Chondrocyte (in vitro differentiated cells): ENCODE measurements around the gene SPG7. TPM values are rescaled to one million over a fixed set of nuclear protein-coding genes. Genes with fewer than 3 reads are reported as not detected.

Experiments used
- DNase-seq: peaks from one replicate; pipeline ENCODE4 v3.0.0; 2021; ENCODE audit warnings: mixed read lengths, low spot score
- H3K27ac Mint-ChIP-seq: one replicate; pipeline ENCODE4 v1.8.0; 2021; ENCODE audit warnings: mild to moderate bottlenecking, moderate library complexity, mixed read lengths; ENCODE audit not compliant: unreplicated experiment
- H3K27me3 Mint-ChIP-seq: 2 replicates; pipeline ENCODE4 v1.8.0; 2021; ENCODE audit warnings: low read depth, mixed read lengths
- H3K36me3 Mint-ChIP-seq: 2 replicates; pipeline ENCODE4 v1.8.0; 2021; ENCODE audit warnings: low read depth, mixed read lengths
- H3K4me1 Mint-ChIP-seq: 2 replicates; pipeline ENCODE4 v1.8.0; 2021; ENCODE audit warnings: low read depth, mild to moderate bottlenecking, mixed read lengths
- H3K4me3 Mint-ChIP-seq: one replicate; pipeline ENCODE4 v1.8.0; 2021; ENCODE audit warnings: mild to moderate bottlenecking, moderate library complexity, mixed read lengths; ENCODE audit not compliant: unreplicated experiment
- H3K9me3 Mint-ChIP-seq: 2 replicates; pipeline ENCODE4 v1.8.0; 2021; ENCODE audit warnings: low read depth, mixed read lengths
- total RNA-seq: library from RNA; stranded (reverse); gene quantifications from 3 replicates; pipeline ENCODE4 v1.2.1, GENCODE V29; 2021
- TF ChIP-seq, protein P1 (sequence below): fragments of 200-600 bp; sonication (generic); IDR thresholded peaks from 2 replicates; pipeline ENCODE4 v1.5.0; 2021; ENCODE audit warnings: antibody characterized with exemption, mild to moderate bottlenecking, moderate library complexity

The SPG7 gene
- total RNA-seq, 1 donor from 2014 or later: 87.6 TPM

DNA sequence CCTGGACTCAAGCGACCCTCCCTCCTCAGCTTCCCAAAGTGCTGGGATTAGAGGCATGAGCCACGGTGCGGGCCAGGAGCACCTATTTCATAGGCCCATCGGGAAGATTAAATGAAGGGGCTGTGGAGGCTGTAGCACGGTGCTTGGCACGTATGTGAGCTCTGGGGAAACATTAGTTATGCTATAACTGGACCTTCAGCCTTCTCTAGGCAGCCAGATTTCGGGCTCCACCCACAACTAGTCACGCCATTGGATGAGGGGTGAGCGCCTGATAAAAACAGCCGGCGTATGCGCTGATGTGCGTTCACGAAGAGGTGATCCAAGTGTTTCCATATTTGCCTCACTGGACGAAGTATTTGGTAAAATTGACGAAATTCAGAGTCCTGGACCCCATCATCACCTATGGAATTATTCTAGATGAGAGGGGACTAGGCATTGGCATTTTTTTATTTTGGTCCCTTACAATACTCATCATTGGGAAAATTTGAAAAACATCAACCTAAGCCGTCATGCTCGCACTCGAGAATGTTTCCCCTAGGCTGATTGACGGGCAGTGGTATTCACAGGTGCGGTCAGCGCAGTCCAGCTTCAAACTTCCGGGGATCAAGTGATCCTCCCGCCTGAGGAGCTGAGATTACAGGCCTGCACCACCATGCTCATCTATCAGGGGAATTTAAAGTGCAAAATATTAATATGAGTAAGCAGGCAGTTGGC, 16.1 kb upstream of the SPG7 start:
- Mint-ChIP-seq H3K36me3 (no peaks in the 10 kb centered on the region), H3K27ac (peak overlapping the region; percentile 91), H3K4me1 (peaks cover 44% of the 10 kb centered on the region), H3K4me3 (peak overlapping the region; percentile 75), H3K27me3 (no peaks in the 10 kb centered on the region), H3K9me3 (no peaks in the 10 kb centered on the region)
- DNase-seq: no peak
- TF ChIP-seq, protein P1, sequence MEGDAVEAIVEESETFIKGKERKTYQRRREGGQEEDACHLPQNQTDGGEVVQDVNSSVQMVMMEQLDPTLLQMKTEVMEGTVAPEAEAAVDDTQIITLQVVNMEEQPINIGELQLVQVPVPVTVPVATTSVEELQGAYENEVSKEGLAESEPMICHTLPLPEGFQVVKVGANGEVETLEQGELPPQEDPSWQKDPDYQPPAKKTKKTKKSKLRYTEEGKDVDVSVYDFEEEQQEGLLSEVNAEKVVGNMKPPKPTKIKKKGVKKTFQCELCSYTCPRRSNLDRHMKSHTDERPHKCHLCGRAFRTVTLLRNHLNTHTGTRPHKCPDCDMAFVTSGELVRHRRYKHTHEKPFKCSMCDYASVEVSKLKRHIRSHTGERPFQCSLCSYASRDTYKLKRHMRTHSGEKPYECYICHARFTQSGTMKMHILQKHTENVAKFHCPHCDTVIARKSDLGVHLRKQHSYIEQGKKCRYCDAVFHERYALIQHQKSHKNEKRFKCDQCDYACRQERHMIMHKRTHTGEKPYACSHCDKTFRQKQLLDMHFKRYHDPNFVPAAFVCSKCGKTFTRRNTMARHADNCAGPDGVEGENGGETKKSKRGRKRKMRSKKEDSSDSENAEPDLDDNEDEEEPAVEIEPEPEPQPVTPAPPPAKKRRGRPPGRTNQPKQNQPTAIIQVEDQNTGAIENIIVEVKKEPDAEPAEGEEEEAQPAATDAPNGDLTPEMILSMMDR: no peak

DNA sequence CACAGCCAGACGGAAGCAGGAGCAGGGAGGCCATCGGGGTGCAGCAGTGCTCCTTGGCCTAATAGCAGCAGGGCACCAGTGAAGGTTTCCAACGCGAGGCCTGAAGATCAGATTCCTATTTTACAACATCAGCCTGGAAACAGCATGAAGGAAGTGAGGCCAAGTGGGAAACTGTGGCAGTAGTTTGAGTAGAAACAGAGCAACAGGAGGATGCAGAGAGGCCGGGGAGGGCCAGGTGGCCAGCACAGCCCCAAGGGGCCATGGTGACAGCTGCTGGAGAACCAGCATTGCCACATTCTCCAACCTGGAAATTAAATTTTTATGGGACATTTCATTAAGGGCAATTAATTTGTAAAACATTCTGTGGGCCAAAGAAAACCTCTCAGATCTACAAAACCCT, 14.4 kb upstream of the SPG7 start:
- Mint-ChIP-seq H3K4me1 (peaks cover 31% of the 10 kb centered on the region), H3K27me3 (no peaks in the 10 kb centered on the region), H3K36me3 (no peaks in the 10 kb centered on the region), H3K4me3 (no peak overlapping the region), H3K27ac (peak overlapping the region; percentile 52), H3K9me3 (no peaks in the 10 kb centered on the region)
- TF ChIP-seq, protein P1: no peak
- DNase-seq: no peak

DNA sequence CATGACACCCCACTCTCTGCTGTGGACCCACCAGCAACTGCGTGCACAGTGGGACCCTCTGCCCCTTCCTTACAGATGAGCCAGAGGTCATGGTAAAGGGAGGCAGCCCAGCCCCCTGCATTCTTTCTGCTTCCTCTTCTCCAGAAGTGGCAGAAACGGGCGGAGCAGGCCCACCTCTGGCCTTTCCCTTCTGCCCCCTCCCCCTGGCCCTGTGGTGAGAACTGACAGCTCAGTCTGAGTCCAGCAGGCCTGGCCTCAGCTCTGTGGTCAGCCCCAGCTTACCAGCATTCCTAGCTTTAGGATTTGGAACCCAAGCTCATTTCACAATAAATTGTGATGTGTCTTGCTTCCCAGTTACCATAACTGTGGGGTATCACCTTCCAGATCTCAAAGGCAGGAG, 13.1 kb upstream of the SPG7 start:
- Mint-ChIP-seq H3K27me3 (no peaks in the 10 kb centered on the region), H3K27ac (peak overlapping the region; percentile 12), H3K36me3 (no peaks in the 10 kb centered on the region), H3K4me1 (peaks cover 27% of the 10 kb centered on the region), H3K9me3 (no peaks in the 10 kb centered on the region), H3K4me3 (no peak overlapping the region)
- TF ChIP-seq, protein P1: no peak
- no peak for DNase-seq

DNA sequence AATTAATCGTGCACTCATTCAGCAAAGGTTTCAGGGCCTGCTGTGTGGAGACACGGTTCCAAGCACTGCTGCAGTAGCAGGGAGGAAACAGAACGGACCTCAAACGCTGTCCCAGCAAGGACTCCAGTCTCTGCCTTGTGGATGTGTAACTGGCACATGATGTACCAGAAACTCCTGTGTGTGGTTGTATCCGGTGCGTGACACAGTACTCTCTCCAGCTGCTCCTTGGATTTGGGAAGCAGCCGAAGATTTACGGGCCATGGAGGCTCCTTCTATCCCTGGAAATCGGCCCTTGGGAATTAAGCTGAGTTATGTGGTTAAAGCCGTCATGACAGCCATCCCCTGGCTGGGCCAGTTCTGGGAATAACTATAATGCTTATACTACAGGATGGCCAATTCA, 9.4 kb upstream of the SPG7 start:
- no peaks in the 10 kb centered on the region for H3K27me3 Mint-ChIP-seq
- H3K36me3 Mint-ChIP-seq: no peaks in the 10 kb centered on the region
- TF ChIP-seq, protein P1: no peak
- no peak overlapping the region for H3K27ac Mint-ChIP-seq
- no peak for DNase-seq
- no peaks in the 10 kb centered on the region for H3K9me3 Mint-ChIP-seq
- no peak overlapping the region for H3K4me3 Mint-ChIP-seq
- H3K4me1 Mint-ChIP-seq: peaks cover 14% of the 10 kb centered on the region

DNA sequence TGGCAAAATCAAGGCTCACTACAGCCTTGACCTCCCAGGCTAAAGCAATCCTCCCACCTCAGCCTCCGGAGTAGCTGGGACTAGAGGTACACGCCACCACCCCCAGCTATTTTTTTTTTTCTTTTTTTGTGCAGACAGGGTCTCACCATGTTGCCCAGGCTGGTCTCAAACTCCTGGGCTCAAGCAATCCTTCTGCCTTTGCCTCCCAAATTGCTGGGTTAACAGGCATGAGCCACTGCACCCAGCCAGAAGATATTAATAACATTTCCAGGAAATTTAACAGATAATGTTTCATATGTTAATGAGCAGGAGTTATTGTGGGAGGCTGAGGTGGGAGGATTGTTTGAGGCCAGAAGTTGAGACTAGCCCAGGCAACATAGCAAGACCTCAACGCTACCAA, 8.4 kb upstream of the SPG7 start:
- DNase-seq: no peak
- Mint-ChIP-seq H3K27ac (no peak overlapping the region), H3K4me3 (no peak overlapping the region), H3K36me3 (no peaks in the 10 kb centered on the region), H3K27me3 (no peaks in the 10 kb centered on the region), H3K9me3 (no peaks in the 10 kb centered on the region), H3K4me1 (peaks cover 12% of the 10 kb centered on the region)
- TF ChIP-seq, protein P1: no peak
